Hepatocyte (in vitro differentiated cells): ENCODE measurements around the gene CAB39L.

Experiments used
- CTCF ChIP-seq: fragments of 200-600 bp; sonication (generic); IDR thresholded peaks from 2 replicates; pipeline ENCODE4 v1.5.1; 2016; ENCODE audit warnings: antibody characterized with exemption, mild to moderate bottlenecking; ENCODE audit not compliant: poor library complexity
- EZH2 ChIP-seq: fragments of 200-600 bp; sonication (generic); IDR thresholded peaks from 2 replicates; pipeline ENCODE4 v1.6.1; 2016; ENCODE audit warnings: antibody characterized with exemption, mild to moderate bottlenecking, borderline replicate concordance

GRCh38 chr13:49371943-49372613 lies 71.8 kb downstream of the CAB39L start:
- TF ChIP-seq CTCF, result no peak
- TF ChIP-seq EZH2, result no peak
